ENCODE data around the gene RALGPS2.

GRCh38 chr1:178953538-178954324 lies 228.7 kb downstream of the RALGPS2 start:
- TF ChIP-seq CTCF (IDR thresholded peaks at IDR 0.05) (no peak), EZH2 (IDR thresholded peaks at IDR 0.05; ENCODE audit: borderline replicate concordance, insufficient read depth, low read depth, low read length, poor library complexity, severe bottlenecking) (no peak)

All from B cell (primary cell).